Measurements from ENCODE around the gene ECE1.
"Not testable (repeated sequence)": the region's sequence is repeated elsewhere in the genome, so short reads cannot be mapped to it uniquely, and the experiment has no call there.

The ECE1 gene

GRCh38 chr1:21290546-21290944, 282 bp upstream of the ECE1 start:
- no peak for DNase-seq

- DNase-seq: no peak
These were observed 1.1 kb downstream of the ECE1 start for GRCh38 chr1:21289127-21289526.

GRCh38 chr1:21287905-21288514, 2.3 kb downstream of the ECE1 start:
- DNase-seq: no peak

GRCh38 chr1:21285386-21285785, 4.9 kb downstream of the ECE1 start:
- not testable (repeated sequence) for DNase-seq

GRCh38 chr1:21285055-21285372, 5.2 kb downstream of the ECE1 start:
- no peak for DNase-seq

GRCh38 chr1:21284206-21285054, 5.8 kb downstream of the ECE1 start:
- DNase-seq: no peak

- DNase-seq: no peak
These were observed 6.7 kb downstream of the ECE1 start for GRCh38 chr1:21283524-21283923.

- not testable (repeated sequence) for DNase-seq
These were observed 8.2 kb downstream of the ECE1 start for GRCh38 chr1:21282020-21282419.

GRCh38 chr1:21280482-21280881, 9.8 kb downstream of the ECE1 start:
- DNase-seq: no peak

- no peak for DNase-seq
These were observed 10.2 kb downstream of the ECE1 start for GRCh38 chr1:21280011-21280471.

- no peak for DNase-seq
These were observed 11.1 kb downstream of the ECE1 start for GRCh38 chr1:21278860-21279845.

GRCh38 chr1:21278208-21278859, 11.9 kb downstream of the ECE1 start:
- no peak for DNase-seq

- DNase-seq: no peak
These were observed 13.1 kb downstream of the ECE1 start for GRCh38 chr1:21277180-21277579.

- no peak for DNase-seq
These were observed 17.7 kb downstream of the ECE1 start for GRCh38 chr1:21272540-21272939.

GRCh38 chr1:21271550-21271949, 18.7 kb downstream of the ECE1 start:
- no peak for DNase-seq

- DNase-seq: no peak
These were observed 20.1 kb downstream of the ECE1 start for GRCh38 chr1:21270086-21270689.

GRCh38 chr1:21269461-21270085, 20.7 kb downstream of the ECE1 start:
- DNase-seq: no peak

- peak; percentile 80 for DNase-seq
These were observed 21.7 kb downstream of the ECE1 start for GRCh38 chr1:21268281-21269239.

- DNase-seq: no peak
These were observed 22.8 kb downstream of the ECE1 start for GRCh38 chr1:21267191-21268077.

Data from NCI-H1105 treated with DMSO at 0.1 percent for 48 hours (cell line).